ENCODE data around the gene SETD3. TPM values are rescaled to one million over a fixed set of nuclear protein-coding genes. Genes with fewer than 3 reads are reported as not detected.

Gene SETD3
- total and polyA plus RNA-seq, 2 of the 8 experiments (the other 6 are each of a cell fraction or from before 2014, with no cell fraction given), result 24.0 to 64.0 TPM

DNA sequence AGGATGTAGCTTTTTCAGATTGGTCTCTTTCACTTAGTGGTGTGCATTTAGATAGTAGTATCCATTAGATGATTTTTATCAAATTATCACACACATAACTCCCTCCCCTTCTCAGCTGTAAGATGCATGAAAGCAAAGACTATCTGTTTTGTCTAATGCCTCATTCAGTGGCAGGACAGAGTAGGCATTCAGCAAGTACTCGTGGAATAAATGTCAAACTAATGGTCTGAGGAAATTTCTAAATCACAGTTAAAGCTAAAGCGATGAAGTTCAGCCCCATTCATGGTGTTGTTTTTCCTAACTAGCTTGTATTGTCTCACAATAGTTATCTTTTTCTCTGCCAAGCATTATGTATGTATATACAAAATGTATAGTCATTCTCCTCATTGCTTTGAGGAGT lies 16.7 kb upstream of the SETD3 start (continued):
- TF ChIP-seq GABPA (IDR thresholded peaks at IDR 0.05; ENCODE audit: borderline replicate concordance, insufficient read depth, low read length) (no peak), MAFK (IDR thresholded peaks at IDR 0.05; ENCODE audit: low read depth, low read length) (no peak), BRCA1 (IDR thresholded peaks at IDR 0.05; ENCODE audit: low read depth, low read length) (no peak)

Measured in H1 (cell line).